ENCODE results near the gene DNAH10.
A peak's percentile ranks its signal among the peaks of the same experiment; 100 is the strongest.

Gene DNAH10

DNA sequence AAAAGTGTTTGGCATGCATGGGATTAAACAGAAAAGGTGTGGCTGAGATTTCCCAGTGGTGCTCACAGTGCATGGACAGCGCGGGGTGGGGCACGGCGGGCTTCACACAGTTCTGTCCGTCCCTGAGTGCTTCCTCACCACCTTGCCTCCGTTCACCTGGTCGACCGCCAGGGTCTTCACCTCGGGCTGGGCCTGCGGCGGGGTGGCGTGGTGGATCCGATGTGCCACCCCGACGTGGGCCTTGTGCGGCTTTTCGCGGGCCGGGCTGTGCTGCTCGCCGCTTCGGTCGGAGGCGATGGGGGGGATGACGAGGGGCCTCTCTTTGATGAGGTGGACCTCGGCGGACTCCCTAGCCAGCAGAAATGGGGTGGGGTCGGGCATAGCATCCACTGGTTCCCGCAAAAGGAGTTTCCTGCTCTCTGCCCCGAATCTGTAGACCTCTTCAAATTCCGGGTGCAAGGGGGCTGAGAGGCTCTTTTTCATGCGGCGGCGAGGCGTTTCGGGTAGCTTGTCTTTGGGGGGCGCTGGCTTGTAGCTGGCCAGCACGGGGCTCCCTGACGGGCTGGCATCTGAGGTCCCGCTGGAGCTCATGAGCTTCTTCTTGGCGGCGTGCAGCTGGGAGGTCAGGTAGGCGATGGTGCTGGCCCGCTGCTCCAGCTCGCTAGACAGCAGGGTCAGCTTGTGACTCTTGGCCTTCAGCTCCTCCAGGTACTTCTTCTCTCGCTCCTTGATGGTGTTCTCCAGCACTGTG is 175.0 kb downstream of the DNAH10 start:
- no peak for TF ChIP-seq YY1 (IDR thresholded peaks at IDR 0.05; ENCODE audit: insufficient read depth, insufficient read length)
- no peak for TF ChIP-seq SUZ12 (IDR thresholded peaks at IDR 0.05; ENCODE audit: extremely low read depth, insufficient read depth, insufficient read length)
- TF ChIP-seq ZNF274 (IDR thresholded peaks at IDR 0.05; ENCODE audit: low read depth, low read length): no peak
- Histone ChIP-seq H3K9ac (ENCODE audit: insufficient read length, low read depth) (no peak overlapping the region), H3K4me3 (ENCODE audit: insufficient read length, low read depth) (no peak overlapping the region), H3K4me1 (ENCODE audit: insufficient read depth, insufficient read length) (peaks cover 4% of the 10 kb centered on the region), H3K27me3 (ENCODE audit: insufficient read depth, insufficient read length) (peaks cover 3% of the 10 kb centered on the region), H3K9me3 (ENCODE audit: insufficient read depth, low read length) (peaks cover 12% of the 10 kb centered on the region; the same call in 1 of the 2 replicates), H3K36me3 (ENCODE audit: insufficient read depth, insufficient read length, low read length) (peaks cover 5% of the 10 kb centered on the region)
- no peak for DNase-seq (ENCODE audit: low read depth, low spot score)

DNA sequence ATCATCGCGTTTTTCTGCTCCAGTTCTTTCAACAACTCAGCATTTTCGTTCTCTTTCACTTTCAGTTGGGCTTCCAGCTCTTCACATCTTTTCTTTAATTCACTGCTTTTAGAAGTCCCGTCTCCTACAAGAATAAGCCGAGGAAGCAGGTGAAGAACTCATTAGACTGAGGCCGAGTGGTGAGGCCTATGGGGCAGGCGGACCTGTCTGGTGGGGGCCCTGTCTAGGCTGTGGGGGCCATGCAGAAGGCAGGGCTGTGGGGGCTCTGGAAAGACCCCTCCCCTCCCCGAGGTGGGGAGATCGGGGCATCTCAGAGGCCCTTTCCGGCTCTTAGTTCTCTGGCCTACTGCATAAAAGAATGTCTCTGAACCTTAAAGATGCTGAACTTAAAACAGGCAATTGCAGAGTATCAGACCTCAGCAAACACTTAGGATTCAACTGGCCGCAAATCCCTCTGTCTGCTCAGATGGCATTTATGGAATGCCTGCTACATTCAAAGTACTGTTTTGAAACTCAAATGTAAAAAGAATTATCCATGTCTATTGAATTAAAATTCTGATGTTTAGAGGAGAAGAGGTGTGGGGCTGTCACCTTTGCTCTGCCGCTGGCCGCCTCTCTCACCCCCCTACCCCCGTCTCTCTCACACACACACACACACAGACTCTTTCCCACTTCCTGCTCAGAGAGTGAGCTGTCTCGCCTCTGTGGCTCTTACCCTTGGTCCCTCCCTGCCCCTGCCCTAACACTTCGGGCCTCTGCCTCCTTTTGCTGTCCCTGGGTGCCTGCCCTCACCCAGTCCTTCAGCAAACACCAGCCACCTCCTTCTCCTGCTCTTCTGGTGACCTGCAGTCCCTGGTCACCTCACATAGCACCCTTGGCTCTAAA is 175.8 kb downstream of the DNAH10 start:
- no peak for DNase-seq (ENCODE audit: low read depth, low spot score)
- H3K4me1 ChIP-seq (ENCODE audit: insufficient read depth, insufficient read length): peaks cover 4% of the 10 kb centered on the region

DNA sequence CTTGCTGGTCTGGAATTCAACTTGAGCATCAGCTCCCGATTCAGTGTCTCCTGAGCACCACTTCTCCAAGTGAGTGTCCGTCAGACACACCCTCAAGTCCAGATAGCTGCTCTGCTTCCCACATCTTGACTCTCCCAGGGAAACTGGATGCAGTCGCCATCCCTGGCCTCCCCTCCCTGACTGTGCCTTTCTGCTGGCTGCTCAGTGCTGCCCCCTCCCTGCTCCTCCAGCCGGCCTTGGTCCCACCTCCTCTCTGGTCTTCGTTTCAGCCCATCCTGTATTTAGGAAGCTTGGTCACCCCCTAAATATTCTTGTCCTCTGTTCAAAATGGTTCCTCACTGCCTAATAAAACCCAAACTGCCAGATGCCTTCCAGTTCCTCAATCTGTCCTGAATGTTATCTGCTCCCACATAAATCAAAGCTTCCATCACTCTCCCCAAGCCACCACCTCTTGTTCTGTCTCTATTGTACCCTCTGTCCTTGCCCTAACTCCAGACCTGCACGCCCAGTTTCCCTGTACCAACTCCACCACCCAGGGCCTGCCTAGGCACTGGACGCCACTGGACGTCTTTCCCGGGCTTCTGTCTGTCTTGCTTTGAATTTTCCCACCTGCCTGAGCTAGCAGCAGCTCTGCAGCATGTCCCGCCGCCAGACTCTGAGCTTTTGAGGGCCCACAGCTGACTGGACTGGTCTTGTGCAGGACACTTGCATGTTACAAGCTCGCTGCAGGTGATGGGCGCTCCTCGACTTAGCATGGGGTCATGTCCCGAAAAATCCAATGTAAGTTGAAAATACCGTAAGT is 176.8 kb downstream of the DNAH10 start:
- H3K9ac ChIP-seq (ENCODE audit: insufficient read length, low read depth): peak overlapping the region; percentile 32
- peaks cover 20% of the 10 kb centered on the region; the same call in 1 of the 2 replicates for H3K9me3 ChIP-seq (ENCODE audit: insufficient read depth, low read length)
- peaks cover 5% of the 10 kb centered on the region for H3K36me3 ChIP-seq (ENCODE audit: insufficient read depth, insufficient read length, low read length)
- peaks cover 3% of the 10 kb centered on the region for H3K27me3 ChIP-seq (ENCODE audit: insufficient read depth, insufficient read length)
- DNase-seq (ENCODE audit: low read depth, low spot score): peak; percentile 18
- TF ChIP-seq SUZ12 (IDR thresholded peaks at IDR 0.05; ENCODE audit: extremely low read depth, insufficient read depth, insufficient read length) (no peak), YY1 (IDR thresholded peaks at IDR 0.05; ENCODE audit: insufficient read depth, insufficient read length) (no peak), ZNF274 (IDR thresholded peaks at IDR 0.05; ENCODE audit: low read depth, low read length) (no peak)
- H3K4me3 ChIP-seq (ENCODE audit: insufficient read length, low read depth): no peak overlapping the region
- peaks cover 4% of the 10 kb centered on the region for H3K4me1 ChIP-seq (ENCODE audit: insufficient read depth, insufficient read length)

More for the DNA sequence above, 175.8 kb downstream of the DNAH10 start:
- TF ChIP-seq YY1 (IDR thresholded peaks at IDR 0.05; ENCODE audit: insufficient read depth, insufficient read length) (no peak), SUZ12 (IDR thresholded peaks at IDR 0.05; ENCODE audit: extremely low read depth, insufficient read depth, insufficient read length) (no peak), ZNF274 (IDR thresholded peaks at IDR 0.05; ENCODE audit: low read depth, low read length) (no peak)
- H3K9ac ChIP-seq (ENCODE audit: insufficient read length, low read depth): peak overlapping the region; percentile 32
- peaks cover 3% of the 10 kb centered on the region for H3K27me3 ChIP-seq (ENCODE audit: insufficient read depth, insufficient read length)
- peaks cover 20% of the 10 kb centered on the region; the same call in 1 of the 2 replicates for H3K9me3 ChIP-seq (ENCODE audit: insufficient read depth, low read length)
- H3K36me3 ChIP-seq (ENCODE audit: insufficient read depth, insufficient read length, low read length): peaks cover 5% of the 10 kb centered on the region
- H3K4me3 ChIP-seq (ENCODE audit: insufficient read length, low read depth): no peak overlapping the region

DNA sequence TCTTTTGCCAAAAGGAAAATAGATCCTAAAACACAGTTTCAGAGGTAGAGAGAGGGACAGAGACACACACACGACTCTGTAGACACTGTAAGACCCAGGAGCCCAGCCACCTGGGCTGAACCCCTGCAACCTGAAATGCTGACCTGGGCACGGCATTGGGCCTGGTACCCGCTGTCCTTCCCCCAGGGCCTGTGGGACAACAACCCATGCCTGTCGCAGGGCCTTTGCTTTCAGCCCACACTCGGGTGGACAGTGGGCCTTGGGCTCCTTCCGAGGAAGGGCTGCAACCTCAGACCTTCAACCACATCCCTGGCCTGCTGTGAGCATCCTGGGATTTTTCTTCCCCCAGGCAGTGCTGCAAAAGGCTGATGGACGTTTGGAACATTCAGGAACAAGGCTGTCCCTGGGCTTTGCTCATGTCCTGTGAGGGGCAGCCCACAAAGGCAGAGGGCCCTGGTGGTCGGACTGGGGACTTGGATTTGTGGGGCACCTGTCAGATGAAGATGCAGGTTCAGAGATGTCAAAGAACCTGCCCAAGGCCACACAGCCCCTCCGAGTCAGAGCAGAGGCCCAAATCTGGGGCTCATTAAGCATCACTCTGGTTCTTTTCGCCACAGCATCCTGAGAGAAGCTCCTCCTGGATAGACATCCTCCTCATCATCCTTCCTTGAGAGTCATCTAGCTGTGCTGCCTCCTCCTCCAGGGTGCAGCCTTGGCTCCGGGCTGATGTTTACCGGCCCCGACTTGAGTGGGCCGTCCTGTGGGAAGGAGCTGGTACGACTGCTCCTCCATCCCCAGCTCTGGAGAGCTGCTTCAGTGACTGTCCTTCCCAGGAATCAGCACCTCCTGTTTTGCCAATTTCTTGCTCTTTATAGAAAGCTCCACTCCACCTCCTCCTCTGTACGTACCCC is 177.9 kb downstream of the DNAH10 start:
- no peak for DNase-seq (ENCODE audit: low read depth, low spot score)
- no peak overlapping the region for H3K4me3 ChIP-seq (ENCODE audit: insufficient read length, low read depth)
- H3K9ac ChIP-seq (ENCODE audit: insufficient read length, low read depth): no peak overlapping the region
- peaks cover 4% of the 10 kb centered on the region for H3K4me1 ChIP-seq (ENCODE audit: insufficient read depth, insufficient read length)
- TF ChIP-seq SUZ12 (IDR thresholded peaks at IDR 0.05; ENCODE audit: extremely low read depth, insufficient read depth, insufficient read length) (no peak), ZNF274 (IDR thresholded peaks at IDR 0.05; ENCODE audit: low read depth, low read length) (no peak), YY1 (IDR thresholded peaks at IDR 0.05; ENCODE audit: insufficient read depth, insufficient read length) (no peak)
- H3K27me3 ChIP-seq (ENCODE audit: insufficient read depth, insufficient read length): peaks cover 4% of the 10 kb centered on the region
- peaks cover 20% of the 10 kb centered on the region; the same call in 1 of the 2 replicates for H3K9me3 ChIP-seq (ENCODE audit: insufficient read depth, low read length)
- H3K36me3 ChIP-seq (ENCODE audit: insufficient read depth, insufficient read length, low read length): peaks cover 5% of the 10 kb centered on the region

DNA sequence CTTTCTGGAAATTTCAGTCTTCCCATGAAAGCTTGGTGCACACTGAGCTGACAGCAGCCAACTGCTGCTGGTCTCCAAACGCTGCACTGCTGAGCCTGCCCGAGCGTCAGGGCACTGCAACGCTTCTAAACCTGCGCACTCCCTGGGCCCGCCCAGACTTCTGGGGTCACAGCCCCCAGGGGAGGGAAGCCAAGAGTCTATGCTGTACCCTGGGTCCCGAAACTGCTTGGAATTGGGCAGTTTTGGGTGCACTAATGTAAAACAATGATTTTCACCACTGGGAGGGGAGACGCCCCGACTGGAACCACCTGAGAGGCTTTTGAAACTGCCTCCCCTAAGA is 178.5 kb downstream of the DNAH10 start:
- peaks cover 7% of the 10 kb centered on the region for H3K36me3 ChIP-seq (ENCODE audit: insufficient read depth, insufficient read length, low read length)

DNA sequence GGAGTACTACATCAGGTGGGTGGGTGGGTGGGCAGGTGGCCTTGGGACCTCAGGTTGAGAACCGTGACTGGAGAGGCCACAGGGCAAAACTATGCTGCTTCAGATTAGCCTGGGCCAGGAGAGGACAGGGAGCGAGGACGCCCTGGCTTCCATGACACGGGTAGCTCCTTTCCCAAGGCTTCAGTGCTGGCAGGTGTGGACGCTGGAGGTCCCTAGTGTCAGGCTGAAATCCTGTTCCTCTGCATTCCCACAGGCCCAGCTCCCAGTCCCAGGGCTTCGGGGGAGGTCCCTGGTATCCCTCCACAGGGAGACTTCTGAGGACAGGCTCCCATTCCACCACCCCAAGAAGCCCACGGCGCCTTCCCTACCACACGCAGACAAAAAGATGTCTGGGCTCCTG is 178.9 kb downstream of the DNAH10 start:
- peaks cover 7% of the 10 kb centered on the region for H3K36me3 ChIP-seq (ENCODE audit: insufficient read depth, insufficient read length, low read length)
- peaks cover 20% of the 10 kb centered on the region; the same call in 1 of the 2 replicates for H3K9me3 ChIP-seq (ENCODE audit: insufficient read depth, low read length)
- H3K4me3 ChIP-seq (ENCODE audit: insufficient read length, low read depth): no peak overlapping the region
- DNase-seq (ENCODE audit: low read depth, low spot score): no peak
- H3K4me1 ChIP-seq (ENCODE audit: insufficient read depth, insufficient read length): peaks cover 4% of the 10 kb centered on the region
- no peak overlapping the region for H3K9ac ChIP-seq (ENCODE audit: insufficient read length, low read depth)
- peaks cover 8% of the 10 kb centered on the region for H3K27me3 ChIP-seq (ENCODE audit: insufficient read depth, insufficient read length)
- TF ChIP-seq SUZ12 (IDR thresholded peaks at IDR 0.05; ENCODE audit: extremely low read depth, insufficient read depth, insufficient read length) (no peak), YY1 (IDR thresholded peaks at IDR 0.05; ENCODE audit: insufficient read depth, insufficient read length) (no peak), ZNF274 (IDR thresholded peaks at IDR 0.05; ENCODE audit: low read depth, low read length) (no peak)

More for the DNA sequence above, 178.5 kb downstream of the DNAH10 start:
- Histone ChIP-seq H3K4me3 (ENCODE audit: insufficient read length, low read depth) (no peak overlapping the region), H3K9ac (ENCODE audit: insufficient read length, low read depth) (no peak overlapping the region), H3K4me1 (ENCODE audit: insufficient read depth, insufficient read length) (peaks cover 4% of the 10 kb centered on the region), H3K9me3 (ENCODE audit: insufficient read depth, low read length) (peaks cover 20% of the 10 kb centered on the region; the same call in 1 of the 2 replicates), H3K27me3 (ENCODE audit: insufficient read depth, insufficient read length) (peaks cover 10% of the 10 kb centered on the region)
- TF ChIP-seq YY1 (IDR thresholded peaks at IDR 0.05; ENCODE audit: insufficient read depth, insufficient read length) (no peak), ZNF274 (IDR thresholded peaks at IDR 0.05; ENCODE audit: low read depth, low read length) (no peak), SUZ12 (IDR thresholded peaks at IDR 0.05; ENCODE audit: extremely low read depth, insufficient read depth, insufficient read length) (no peak)
- no peak for DNase-seq (ENCODE audit: low read depth, low spot score)
